IMR-90 (cell line): ENCODE measurements around the gene SEPHS1. TPM values are rescaled to one million over a fixed set of nuclear protein-coding genes. Genes with fewer than 3 reads are reported as not detected.

ENCODE experiments used
- ATAC-seq: fragments of 200-7000 bp; cut with Tn5 transposase; 2 replicates; pipeline ENCODE4 v1.9.1; 2020; ENCODE audit warnings: low read depth, mild to moderate bottlenecking, moderate library complexity
- BruUV-seq: library from RNA; stranded (reverse); fragments of 400-500 nt; replicated peaks from 2 replicates; lab custom pipeline; 2021; lab: Mats Ljungman, UMichigan
- CTCF ChIA-PET: fragments of 300-600 bp; formaldehyde crosslinking; extraction: SDS; loops from one replicate; lab custom pipeline; 2021; ENCODE audit warnings: antibody characterized with exemption; lab: Yijun Ruan, JAX
- POLR2A ChIA-PET: fragments of 300-600 bp; sonication (Branson Sonifier 250); formaldehyde crosslinking; loops from one replicate; lab custom pipeline; 2022; ENCODE audit warnings: antibody characterized with exemption; ENCODE audit not compliant: unreplicated experiment; lab: Charles Lee
- DNase-seq: peaks from one replicate; pipeline ENCODE4 v3.0.0; 2013
- H2AFZ ChIP-seq: replicated peaks from 2 replicates; pipeline ENCODE3; 2013; ENCODE audit warnings: low read length, mild to moderate bottlenecking; ENCODE audit not compliant: poor library complexity
- H2AK5ac ChIP-seq: 2 replicates; pipeline ENCODE4 v1.6.1; 2013; ENCODE audit warnings: low read depth, low read length, inconsistent platforms
- H2AK9ac ChIP-seq: replicated peaks from 2 replicates; pipeline ENCODE3; 2013; ENCODE audit warnings: mild to moderate bottlenecking, low read depth, low read length, moderate library complexity; ENCODE audit not compliant: poor library complexity
- H2BK120ac ChIP-seq: 2 replicates; pipeline ENCODE4 v1.6.1; 2013; ENCODE audit warnings: low read depth, low read length, inconsistent platforms
- H2BK15ac ChIP-seq: 3 replicates; pipeline ENCODE4 v1.6.1; 2013; ENCODE audit warnings: low read depth, low read length, inconsistent platforms
- H2BK20ac ChIP-seq: 2 replicates; pipeline ENCODE4 v1.6.1; 2013; ENCODE audit warnings: low read depth, mild to moderate bottlenecking, inconsistent platforms, low read length, moderate library complexity
- H2BK5ac ChIP-seq: 2 replicates; pipeline ENCODE4 v1.6.1; 2013; ENCODE audit warnings: mild to moderate bottlenecking, low read depth, low read length, inconsistent platforms; ENCODE audit not compliant: poor library complexity, severe bottlenecking
- H3K14ac ChIP-seq: replicated peaks from 2 replicates; pipeline ENCODE4 v1.6.1; 2013; ENCODE audit warnings: low read depth, low read length, inconsistent platforms
- H3K18ac ChIP-seq: 2 replicates; pipeline ENCODE4 v1.6.1; 2013; ENCODE audit warnings: low read depth, low read length, control low read depth
- H3K23ac ChIP-seq: 2 replicates; pipeline ENCODE4 v1.6.1; 2013; ENCODE audit warnings: low read depth, low read length, inconsistent platforms
- H3K27ac ChIP-seq: 2 replicates; pipeline ENCODE4 v1.5.1; 2013; ENCODE audit warnings: mild to moderate bottlenecking, control low read depth, low read length; ENCODE audit not compliant: insufficient read depth
- H3K27me3 ChIP-seq: 2 replicates; pipeline ENCODE4 v1.6.1; 2013; ENCODE audit warnings: low read length; ENCODE audit not compliant: control insufficient read depth, insufficient read depth
- H3K36me3 ChIP-seq: 2 replicates; pipeline ENCODE4 v1.6.1; 2013; ENCODE audit warnings: low read length, mixed read lengths; ENCODE audit not compliant: control insufficient read depth, insufficient read depth
- H3K4ac ChIP-seq: 2 replicates; pipeline ENCODE4 v1.6.1; 2013; ENCODE audit warnings: low read depth, low read length, inconsistent platforms
- H3K4me1 ChIP-seq: 2 replicates; pipeline ENCODE4 v1.6.1; 2013; ENCODE audit warnings: low read length, mixed read lengths; ENCODE audit not compliant: control insufficient read depth, insufficient read depth
- H3K4me2 ChIP-seq: 2 replicates; pipeline ENCODE4 v1.6.1; 2013; ENCODE audit warnings: low read depth, mild to moderate bottlenecking, control low read depth, low read length, moderate library complexity
- H3K4me3 ChIP-seq: 2 replicates; pipeline ENCODE4 v1.5.1; 2013; ENCODE audit warnings: low read depth, mild to moderate bottlenecking, control low read depth, low read length, moderate library complexity; ENCODE audit not compliant: insufficient read depth
- H3K56ac ChIP-seq: 2 replicates; pipeline ENCODE4 v1.6.1; 2013; ENCODE audit warnings: low read length, inconsistent platforms; ENCODE audit not compliant: insufficient read depth; ENCODE audit errors: extremely low read depth
- H3K79me1 ChIP-seq, 2 experiments: 2 replicates each; pipeline ENCODE4 v1.6.1; 2013; ENCODE audit warnings: low read length in 2 of 2, inconsistent platforms in 1 of 2, low read depth in 1 of 2
- H3K9ac ChIP-seq: 2 replicates; pipeline ENCODE4 v1.6.1; 2013; ENCODE audit warnings: low read depth, low read length, control low read depth
- H3K9me1 ChIP-seq: 2 replicates; pipeline ENCODE4 v1.6.1; 2013; ENCODE audit warnings: low read length, inconsistent platforms; ENCODE audit not compliant: insufficient read depth
- H3K9me3 ChIP-seq: 2 replicates; pipeline ENCODE4 v1.6.1; 2013; ENCODE audit warnings: low read length; ENCODE audit not compliant: control insufficient read depth, insufficient read depth
- H4K20me1 ChIP-seq: 2 replicates; pipeline ENCODE4 v1.6.1; 2013; ENCODE audit warnings: low read length, inconsistent platforms; ENCODE audit not compliant: insufficient read depth
- H4K5ac ChIP-seq: 2 replicates; pipeline ENCODE4 v1.6.1; 2013; ENCODE audit warnings: mild to moderate bottlenecking, low read depth, low read length, control low read depth
- H4K8ac ChIP-seq, 2 experiments: 2 replicates each; pipeline ENCODE4 v1.6.1; 2013; ENCODE audit warnings: low read depth in 2 of 2, low read length in 2 of 2, control low read depth in 1 of 2, inconsistent platforms in 1 of 2
- H4K91ac ChIP-seq: 2 replicates; pipeline ENCODE4 v1.6.1; 2013; ENCODE audit warnings: low read depth, low read length, inconsistent platforms; ENCODE audit not compliant: insufficient read depth
- BHLHE40 ChIP-seq: fragments of 150-350 bp; IDR thresholded peaks from 2 replicates; pipeline ENCODE4 v1.6.1; 2016; ENCODE audit warnings: mild to moderate bottlenecking, low read depth, low read length
- CEBPB ChIP-seq: IDR thresholded peaks from 2 replicates; pipeline ENCODE4 v1.6.1; 2012; ENCODE audit warnings: low read depth, low read length, improper control_type of control experiment
- CHD1 ChIP-seq: IDR thresholded peaks from 2 replicates; pipeline ENCODE4 v1.6.1; 2012; ENCODE audit warnings: low read depth, low read length, improper control_type of control experiment
- FOS ChIP-seq: fragments of 150-350 bp; IDR thresholded peaks from 2 replicates; pipeline ENCODE4 v1.6.1; 2016; ENCODE audit warnings: low read depth, low read length
- MAFK ChIP-seq: IDR thresholded peaks from 2 replicates; pipeline ENCODE4 v1.6.1; 2012; ENCODE audit warnings: low read depth, low read length, improper control_type of control experiment
- MAZ ChIP-seq: IDR thresholded peaks from 2 replicates; pipeline ENCODE4 v1.6.1; 2012; ENCODE audit warnings: low read depth, mild to moderate bottlenecking, low read length, improper control_type of control experiment, moderate library complexity, borderline replicate concordance
- MXI1 ChIP-seq: IDR thresholded peaks from 2 replicates; pipeline ENCODE4 v1.6.1; 2012; ENCODE audit warnings: low read depth, mild to moderate bottlenecking, low read length, moderate library complexity, borderline replicate concordance
- NFE2L2 ChIP-seq: fragments of 150-350 bp; IDR thresholded peaks from 2 replicates; pipeline ENCODE4 v1.6.1; 2016; ENCODE audit warnings: low read depth, mild to moderate bottlenecking, low read length
- POLR2A ChIP-seq: IDR thresholded peaks from 2 replicates; pipeline ENCODE4 v1.6.1; 2012; ENCODE audit warnings: mild to moderate bottlenecking, low read depth, low read length
- RAD21 ChIP-seq: IDR thresholded peaks from 2 replicates; pipeline ENCODE4 v1.6.1; 2012; ENCODE audit warnings: low read length, improper control_type of control experiment
- RCOR1 ChIP-seq: IDR thresholded peaks from 2 replicates; pipeline ENCODE4 v1.6.1; 2012; ENCODE audit warnings: mild to moderate bottlenecking, low read length, improper control_type of control experiment; ENCODE audit not compliant: insufficient replicate concordance
- RFX5 ChIP-seq: IDR thresholded peaks from 2 replicates; pipeline ENCODE4 v1.8.0; 2012; ENCODE audit warnings: low read depth, mild to moderate bottlenecking, low read length, moderate library complexity
- SMC3 ChIP-seq: fragments of 150-350 bp; IDR thresholded peaks from 2 replicates; pipeline ENCODE4 v1.6.1; 2016; ENCODE audit warnings: low read depth, mild to moderate bottlenecking, antibody characterized with exemption, low read length, moderate library complexity
- WGBS, 2 experiments: methylation state at CpG; one replicate each; pipeline versions ENCODE4 v1.1.5 to v1.1.7; 2013; ENCODE audit warnings: missing lambda C conversion rate in 2 of 2; ENCODE audit not compliant: insufficient read length in 1 of 2; ENCODE audit errors: extremely low coverage in 2 of 2; 5-methylcytosine and 5-hydroxymethylcytosine counted together
- dilution Hi-C: fragments of 300-500 bp; cut with HindIII; formaldehyde crosslinking; loops from one replicate; pipeline ENCODE4 v1.14.3; 2018; ENCODE audit warnings: low sequenced_read_pairs; ENCODE audit not compliant: unreplicated experiment
- in situ Hi-C: fragments of 300-500 bp; cut with MboI; formaldehyde crosslinking; loops from 3 replicates; pipeline ENCODE4 v1.14.3; 2019; ENCODE audit warnings: low sequenced_read_pairs, inconsistent platforms, mixed read lengths
- intact Hi-C: fragments of 100-400 bp; cut with micrococcal nuclease; formaldehyde crosslinking; loops from 2 replicates; pipeline ENCODE4 v1.10.0; 2022
- polyA plus RNA-seq, 3 experiments: library from polyadenylated mRNA; depleted of rRNA; stranded (reverse); fragments of >200 nt; gene quantifications; 2 replicates each; pipeline ENCODE4 v1.2.3, GENCODE V29; 2012; ENCODE audit warnings: low replicate concordance in 1 of 3
- total RNA-seq: library from RNA; depleted of rRNA; stranded (reverse); fragments of >200 nt; gene quantifications from 2 replicates; pipeline ENCODE4 v1.2.3, GENCODE V29; 2012
- TF ChIP-seq, protein P1 (sequence below): conservative IDR thresholded peaks from 2 replicates; pipeline ENCODE4 v1.5.1; 2012; ENCODE audit warnings: mild to moderate bottlenecking, low read depth, low read length, improper control_type of control experiment
- TF ChIP-seq, protein P2 (sequence below): fragments of 150-350 bp; IDR thresholded peaks from 2 replicates; pipeline ENCODE4 v1.6.1; 2016; ENCODE audit warnings: low read depth, mild to moderate bottlenecking, low read length, moderate library complexity, borderline replicate concordance
- TF ChIP-seq, protein P3 (sequence below): fragments of 150-350 bp; IDR thresholded peaks from 2 replicates; pipeline ENCODE4 v1.6.1; 2017; ENCODE audit warnings: mild to moderate bottlenecking, antibody characterized with exemption, low read length, low read depth

SEPHS1 gene
- total and polyA plus RNA-seq, 2 of the 4 experiments (the other 2 are of a cell fraction), result 39.4 to 69.4 TPM

DNA sequence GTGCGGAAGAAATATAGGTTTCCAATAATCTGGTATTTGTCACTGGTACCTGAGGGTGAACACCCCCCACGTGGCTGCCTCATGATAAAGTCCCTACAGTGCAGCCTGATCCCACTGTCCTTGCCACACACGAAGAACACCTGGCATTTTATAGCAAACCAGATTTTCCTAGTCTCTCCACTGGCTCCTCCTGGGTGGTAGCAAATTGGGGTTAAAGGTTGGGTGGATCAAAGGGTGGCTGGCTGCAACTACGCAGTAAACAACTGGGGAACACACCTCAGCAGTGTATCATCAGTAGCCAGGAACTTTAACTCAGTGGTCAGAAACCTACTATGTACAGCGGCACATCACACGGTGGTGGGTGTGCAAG lies 10.3 kb downstream of the SEPHS1 start:
- Histone ChIP-seq H4K8ac (no peak overlapping the region), H3K4me3 (no peak overlapping the region), H3K9ac (no peak overlapping the region), H3K9me1 (peaks cover 6% of the 10 kb centered on the region), H4K5ac (no peak overlapping the region), H3K14ac (no peak overlapping the region), H2BK15ac (no peak overlapping the region), H2AK9ac (no peak overlapping the region), H3K18ac (no peak overlapping the region), H2AFZ (no peak overlapping the region), H2BK120ac (no peak overlapping the region), H3K4me2 (no peak overlapping the region), H3K79me1 (peaks cover 30 to 50% of the 10 kb centered on the region in 2 experiments), H3K9me3 (no peaks in the 10 kb centered on the region), H3K23ac (no peak overlapping the region), H3K4me1 (peaks cover 2% of the 10 kb centered on the region; the same call in 1 of the 2 replicates), H3K56ac (no peak overlapping the region), H2BK20ac (no peak overlapping the region), H4K20me1 (no peaks in the 10 kb centered on the region), H2BK5ac (no peak overlapping the region), H3K27ac (no peak overlapping the region), H4K91ac (no peak overlapping the region), H3K27me3 (no peaks in the 10 kb centered on the region), H3K4ac (no peak overlapping the region), H2AK5ac (no peak overlapping the region), H3K36me3 (peaks cover 28% of the 10 kb centered on the region)
- dilution Hi-C loops (no loop called here), intact Hi-C loops (no loop called here), in situ Hi-C loops (no loop called here)
- 80% methylated on average over 1 of the region's 6 CpGs; no CpG with 5 or more reads in 1 of the 2 experiments for WGBS, 2 experiments
- ChIA-PET CTCF (no interaction called here), POLR2A (no interaction called here)
- no TSS peak for BruUV-seq
- DNase-seq, result no peak
- ATAC-seq, result no peak
- TF ChIP-seq, protein P1, sequence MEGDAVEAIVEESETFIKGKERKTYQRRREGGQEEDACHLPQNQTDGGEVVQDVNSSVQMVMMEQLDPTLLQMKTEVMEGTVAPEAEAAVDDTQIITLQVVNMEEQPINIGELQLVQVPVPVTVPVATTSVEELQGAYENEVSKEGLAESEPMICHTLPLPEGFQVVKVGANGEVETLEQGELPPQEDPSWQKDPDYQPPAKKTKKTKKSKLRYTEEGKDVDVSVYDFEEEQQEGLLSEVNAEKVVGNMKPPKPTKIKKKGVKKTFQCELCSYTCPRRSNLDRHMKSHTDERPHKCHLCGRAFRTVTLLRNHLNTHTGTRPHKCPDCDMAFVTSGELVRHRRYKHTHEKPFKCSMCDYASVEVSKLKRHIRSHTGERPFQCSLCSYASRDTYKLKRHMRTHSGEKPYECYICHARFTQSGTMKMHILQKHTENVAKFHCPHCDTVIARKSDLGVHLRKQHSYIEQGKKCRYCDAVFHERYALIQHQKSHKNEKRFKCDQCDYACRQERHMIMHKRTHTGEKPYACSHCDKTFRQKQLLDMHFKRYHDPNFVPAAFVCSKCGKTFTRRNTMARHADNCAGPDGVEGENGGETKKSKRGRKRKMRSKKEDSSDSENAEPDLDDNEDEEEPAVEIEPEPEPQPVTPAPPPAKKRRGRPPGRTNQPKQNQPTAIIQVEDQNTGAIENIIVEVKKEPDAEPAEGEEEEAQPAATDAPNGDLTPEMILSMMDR, result no peak
- no peak for TF ChIP-seq MAZ
- TF ChIP-seq RAD21, result no peak
- no peak for TF ChIP-seq CHD1
- TF ChIP-seq RFX5, result no peak
- TF ChIP-seq SMC3, result no peak
- TF ChIP-seq, protein P2, sequence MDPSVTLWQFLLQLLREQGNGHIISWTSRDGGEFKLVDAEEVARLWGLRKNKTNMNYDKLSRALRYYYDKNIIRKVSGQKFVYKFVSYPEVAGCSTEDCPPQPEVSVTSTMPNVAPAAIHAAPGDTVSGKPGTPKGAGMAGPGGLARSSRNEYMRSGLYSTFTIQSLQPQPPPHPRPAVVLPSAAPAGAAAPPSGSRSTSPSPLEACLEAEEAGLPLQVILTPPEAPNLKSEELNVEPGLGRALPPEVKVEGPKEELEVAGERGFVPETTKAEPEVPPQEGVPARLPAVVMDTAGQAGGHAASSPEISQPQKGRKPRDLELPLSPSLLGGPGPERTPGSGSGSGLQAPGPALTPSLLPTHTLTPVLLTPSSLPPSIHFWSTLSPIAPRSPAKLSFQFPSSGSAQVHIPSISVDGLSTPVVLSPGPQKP, result no peak
- no peak for TF ChIP-seq MAFK
- no peak for TF ChIP-seq CEBPB
- TF ChIP-seq, protein P3, sequence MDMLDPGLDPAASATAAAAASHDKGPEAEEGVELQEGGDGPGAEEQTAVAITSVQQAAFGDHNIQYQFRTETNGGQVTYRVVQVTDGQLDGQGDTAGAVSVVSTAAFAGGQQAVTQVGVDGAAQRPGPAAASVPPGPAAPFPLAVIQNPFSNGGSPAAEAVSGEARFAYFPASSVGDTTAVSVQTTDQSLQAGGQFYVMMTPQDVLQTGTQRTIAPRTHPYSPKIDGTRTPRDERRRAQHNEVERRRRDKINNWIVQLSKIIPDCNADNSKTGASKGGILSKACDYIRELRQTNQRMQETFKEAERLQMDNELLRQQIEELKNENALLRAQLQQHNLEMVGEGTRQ, result no peak
- TF ChIP-seq BHLHE40, result no peak
- TF ChIP-seq FOS, result no peak
- TF ChIP-seq RCOR1, result no peak
- no peak for TF ChIP-seq MXI1
- TF ChIP-seq POLR2A, result no peak
- TF ChIP-seq NFE2L2, result no peak
